Measurements from ENCODE around the gene ADPRS. TPM values are rescaled to one million over a fixed set of nuclear protein-coding genes. Genes with fewer than 3 reads are reported as not detected.

ADPRS gene
- total RNA-seq, 1 experiment from 2014 or later: 30.0 TPM

- no peaks in the 10 kb centered on the region for H3K9me3 ChIP-seq (ENCODE audit: insufficient read depth, low read depth)
- no TSS peak for BruUV-seq (replicated peaks)
- intact Hi-C loops (cut with micrococcal nuclease; ENCODE audit: unreplicated experiment): loop anchor here (1.0 to 2.0 kb wide), 7 partner anchors 34 to 320 kb away; partner anchors contain the start of genes THRAP3 and TRAPPC3
- H3K4me3 ChIP-seq: no peak overlapping the region
- no peak for TF ChIP-seq EZH2 (IDR thresholded peaks at IDR 0.05; ENCODE audit: low read depth)
- peak; percentile 91 for TF ChIP-seq CTCF (conservative IDR thresholded peaks at IDR 0.05)
- ChIA-PET CTCF (interaction anchor here (0.5 to 1.3 kb wide), 7 partner anchors 10 to 184 kb away, joined by 3 to 15 read pairs (median 6); no protein-coding TSS in a partner anchor), POLR2A (ENCODE audit: unreplicated experiment) (interaction anchor here (0.7 kb wide), 1 partner anchor 144 kb away, joined by 5 read pairs; no protein-coding TSS in a partner anchor)
- H3K4me1 ChIP-seq (replicated peaks; ENCODE audit: insufficient read depth): peaks cover 4% of the 10 kb centered on the region; the same call in 1 of the 2 replicates
- no peaks in the 10 kb centered on the region for H3K79me2 ChIP-seq (ENCODE audit: low read depth)
- peaks cover 14% of the 10 kb centered on the region; the same call in 1 of the 2 replicates for H3F3A ChIP-seq (ENCODE audit: insufficient read depth, low read depth)
- H3K27me3 ChIP-seq (ENCODE audit: insufficient read depth, low read depth): no peaks in the 10 kb centered on the region
- no peaks in the 10 kb centered on the region for H3K9me2 ChIP-seq (ENCODE audit: insufficient read depth)
- H2AFZ ChIP-seq: no peak overlapping the region
- peak; percentile 71 to 94 for DNase-seq
- no peaks in the 10 kb centered on the region for H3K36me3 ChIP-seq (ENCODE audit: low read depth)
- no peaks in the 10 kb centered on the region for H4K20me1 ChIP-seq (ENCODE audit: insufficient read depth)
- H3K4me2 ChIP-seq: peak overlapping the region; percentile 69
- no peak overlapping the region for H3K27ac ChIP-seq
These were observed 11.1 kb downstream of the ADPRS start for GRCh38 chr1:36099681-36100341.

GRCh38 chr1:36100376-36100775 is 11.7 kb downstream of the ADPRS start:
- no peak for TF ChIP-seq CTCF (conservative IDR thresholded peaks at IDR 0.05)
- no peak for TF ChIP-seq EZH2 (IDR thresholded peaks at IDR 0.05; ENCODE audit: low read depth)
- Histone ChIP-seq H3K27me3 (ENCODE audit: insufficient read depth, low read depth) (no peaks in the 10 kb centered on the region), H3K4me2 (peak overlapping the region; percentile 69; the same call in 1 of the 2 replicates), H4K20me1 (ENCODE audit: insufficient read depth) (no peaks in the 10 kb centered on the region), H3K9me3 (ENCODE audit: insufficient read depth, low read depth) (no peaks in the 10 kb centered on the region), H3K36me3 (ENCODE audit: low read depth) (no peaks in the 10 kb centered on the region), H3K4me3 (no peak overlapping the region), H3F3A (ENCODE audit: insufficient read depth, low read depth) (peaks cover 9% of the 10 kb centered on the region; the same call in 1 of the 2 replicates), H3K9me2 (ENCODE audit: insufficient read depth) (no peaks in the 10 kb centered on the region), H2AFZ (no peak overlapping the region), H3K4me1 (replicated peaks; ENCODE audit: insufficient read depth) (peaks cover 4% of the 10 kb centered on the region; the same call in 1 of the 2 replicates), H3K79me2 (ENCODE audit: low read depth) (no peaks in the 10 kb centered on the region), H3K27ac (no peak overlapping the region)
- DNase-seq: no peak
- intact Hi-C loops (cut with micrococcal nuclease; ENCODE audit: unreplicated experiment): loop anchor here (1.0 kb wide), 4 partner anchors 34 to 124 kb away; partner anchors contain the start of genes THRAP3 and TRAPPC3
- ChIA-PET POLR2A (ENCODE audit: unreplicated experiment) (no interaction called here), CTCF (interaction anchor here (0.6 to 1.3 kb wide), 3 partner anchors 33 to 158 kb away, joined by 6 to 15 read pairs (median 12); no protein-coding TSS in a partner anchor)
- no TSS peak for BruUV-seq (replicated peaks)

GRCh38 chr1:36101546-36101945 is 12.9 kb downstream of the ADPRS start:
- ChIA-PET POLR2A (ENCODE audit: unreplicated experiment) (no interaction called here), CTCF (interaction anchor here (1.0 kb wide), 1 partner anchor 47 kb away, joined by 3 read pairs; the partner anchor contains the start of gene TRAPPC3)
- intact Hi-C loops (cut with micrococcal nuclease; ENCODE audit: unreplicated experiment): no loop called here

More at GRCh38 chr1:36101546-36101945, 12.9 kb downstream of the ADPRS start:
- peaks cover 4% of the 10 kb centered on the region; the same call in 1 of the 2 replicates for H3F3A ChIP-seq (ENCODE audit: insufficient read depth, low read depth)
- peaks cover 4% of the 10 kb centered on the region; the same call in 1 of the 2 replicates for H3K4me1 ChIP-seq (replicated peaks; ENCODE audit: insufficient read depth)
- H4K20me1 ChIP-seq (ENCODE audit: insufficient read depth): no peaks in the 10 kb centered on the region
- H3K4me2 ChIP-seq: no peak overlapping the region
- no peak overlapping the region for H3K27ac ChIP-seq
- no peaks in the 10 kb centered on the region for H3K9me3 ChIP-seq (ENCODE audit: insufficient read depth, low read depth)
- TF ChIP-seq CTCF (conservative IDR thresholded peaks at IDR 0.05): no peak
- no peak for TF ChIP-seq EZH2 (IDR thresholded peaks at IDR 0.05; ENCODE audit: low read depth)
- BruUV-seq (replicated peaks): no TSS peak
- no peak for DNase-seq
- no peak overlapping the region for H2AFZ ChIP-seq
- H3K9me2 ChIP-seq (ENCODE audit: insufficient read depth): no peaks in the 10 kb centered on the region
- no peaks in the 10 kb centered on the region for H3K36me3 ChIP-seq (ENCODE audit: low read depth)
- no peak overlapping the region for H3K4me3 ChIP-seq
- H3K79me2 ChIP-seq (ENCODE audit: low read depth): no peaks in the 10 kb centered on the region
- H3K27me3 ChIP-seq (ENCODE audit: insufficient read depth, low read depth): no peaks in the 10 kb centered on the region
